ENCODE data around the gene GLRX5.

The GLRX5 gene

GRCh38 chr14:95544588-95544987 lies 9.7 kb downstream of the GLRX5 start:
- Histone ChIP-seq H2AFZ (ENCODE audit: low read depth, low read length) (no peak overlapping the region), H3K27me3 (ENCODE audit: low read depth, low read length) (no peaks in the 10 kb centered on the region), H3K4me1 (ENCODE audit: low read length) (no peaks in the 10 kb centered on the region), H3K79me2 (ENCODE audit: low read length) (peaks cover 40% of the 10 kb centered on the region), H3K9me3 (ENCODE audit: insufficient read depth, low read length) (no peaks in the 10 kb centered on the region), H3K27ac (ENCODE audit: low read length) (no peak overlapping the region), H4K20me1 (ENCODE audit: insufficient read depth, low read length) (peaks cover 22% of the 10 kb centered on the region), H3K9ac (ENCODE audit: low read length) (no peak overlapping the region), H3K36me3 (replicated peaks; ENCODE audit: low read depth, low read length) (peaks cover 3% of the 10 kb centered on the region), H3K4me2 (ENCODE audit: low read length) (no peak overlapping the region), H3K4me3 (ENCODE audit: low read length) (no peak overlapping the region)
- no peak for TF ChIP-seq EZH2phosphoT487 (IDR thresholded peaks at IDR 0.05; ENCODE audit: low read depth)
- no peak for TF ChIP-seq CTCF (IDR thresholded peaks at IDR 0.05; ENCODE audit: low read depth, low read length)

- TF ChIP-seq EZH2phosphoT487 (IDR thresholded peaks at IDR 0.05; ENCODE audit: low read depth) (no peak), CTCF (IDR thresholded peaks at IDR 0.05; ENCODE audit: low read depth, low read length) (no peak)
- H4K20me1 ChIP-seq (ENCODE audit: insufficient read depth, low read length), result peaks cover 22% of the 10 kb centered on the region
- H3K27ac ChIP-seq (ENCODE audit: low read length), result no peak overlapping the region
- peaks cover 3% of the 10 kb centered on the region for H3K36me3 ChIP-seq (replicated peaks; ENCODE audit: low read depth, low read length)
- no peak overlapping the region for H3K9ac ChIP-seq (ENCODE audit: low read length)
- no peak overlapping the region for H3K4me2 ChIP-seq (ENCODE audit: low read length)
- H3K9me3 ChIP-seq (ENCODE audit: insufficient read depth, low read length), result no peaks in the 10 kb centered on the region
- peaks cover 30% of the 10 kb centered on the region for H3K79me2 ChIP-seq (ENCODE audit: low read length)
- no peak overlapping the region for H3K4me3 ChIP-seq (ENCODE audit: low read length)
- no peaks in the 10 kb centered on the region for H3K27me3 ChIP-seq (ENCODE audit: low read depth, low read length)
- H2AFZ ChIP-seq (ENCODE audit: low read depth, low read length), result no peak overlapping the region
- no peaks in the 10 kb centered on the region for H3K4me1 ChIP-seq (ENCODE audit: low read length)
These were observed 10.8 kb downstream of the GLRX5 start for GRCh38 chr14:95545515-95546168.

GRCh38 chr14:95547272-95547625 lies 12.4 kb downstream of the GLRX5 start:
- Histone ChIP-seq H3K27ac (ENCODE audit: low read length) (no peak overlapping the region), H3K79me2 (ENCODE audit: low read length) (peaks cover 14% of the 10 kb centered on the region), H3K4me2 (ENCODE audit: low read length) (no peak overlapping the region), H3K4me1 (ENCODE audit: low read length) (no peaks in the 10 kb centered on the region), H4K20me1 (ENCODE audit: insufficient read depth, low read length) (peaks cover 14% of the 10 kb centered on the region), H3K9me3 (ENCODE audit: insufficient read depth, low read length) (no peaks in the 10 kb centered on the region), H2AFZ (ENCODE audit: low read depth, low read length) (no peak overlapping the region), H3K9ac (ENCODE audit: low read length) (no peak overlapping the region), H3K27me3 (ENCODE audit: low read depth, low read length) (no peaks in the 10 kb centered on the region), H3K36me3 (replicated peaks; ENCODE audit: low read depth, low read length) (peaks cover 3% of the 10 kb centered on the region), H3K4me3 (ENCODE audit: low read length) (no peak overlapping the region)
- TF ChIP-seq CTCF (IDR thresholded peaks at IDR 0.05; ENCODE audit: low read depth, low read length) (no peak), EZH2phosphoT487 (IDR thresholded peaks at IDR 0.05; ENCODE audit: low read depth) (no peak)

GRCh38 chr14:95547626-95548327 lies 12.9 kb downstream of the GLRX5 start:
- Histone ChIP-seq H3K9ac (ENCODE audit: low read length) (no peak overlapping the region), H3K36me3 (replicated peaks; ENCODE audit: low read depth, low read length) (peaks cover 3% of the 10 kb centered on the region), H2AFZ (ENCODE audit: low read depth, low read length) (no peak overlapping the region), H3K27me3 (ENCODE audit: low read depth, low read length) (no peaks in the 10 kb centered on the region), H3K27ac (ENCODE audit: low read length) (no peak overlapping the region), H3K4me3 (ENCODE audit: low read length) (no peak overlapping the region), H3K9me3 (ENCODE audit: insufficient read depth, low read length) (no peaks in the 10 kb centered on the region), H3K79me2 (ENCODE audit: low read length) (peaks cover 8% of the 10 kb centered on the region), H4K20me1 (ENCODE audit: insufficient read depth, low read length) (peaks cover 10% of the 10 kb centered on the region), H3K4me2 (ENCODE audit: low read length) (no peak overlapping the region), H3K4me1 (ENCODE audit: low read length) (no peaks in the 10 kb centered on the region)
- TF ChIP-seq EZH2phosphoT487 (IDR thresholded peaks at IDR 0.05; ENCODE audit: low read depth), result no peak
- no peak for TF ChIP-seq CTCF (IDR thresholded peaks at IDR 0.05; ENCODE audit: low read depth, low read length)
